GM19035 (cell line): ENCODE results near the gene TMEM163.
"Not testable (repeated sequence)": the region's sequence is repeated elsewhere in the genome, so short reads cannot be mapped to it uniquely, and the experiment has no call there.

Source experiments
- ATAC-seq: cut with Tn5 transposase; IDR thresholded peaks from one replicate; pipeline ENCODE4 v1.9.1; 2021; ENCODE audit not compliant: unreplicated experiment

The TMEM163 gene

GRCh38 chr2:134723742-134724141, 4.9 kb upstream of the TMEM163 start:
- not testable (repeated sequence) for ATAC-seq

- no peak for ATAC-seq
Measured at GRCh38 chr2:134722728-134723127, 3.9 kb upstream of the TMEM163 start.

- ATAC-seq, result no peak
Measured at GRCh38 chr2:134721596-134721995, 2.8 kb upstream of the TMEM163 start.

GRCh38 chr2:134718023-134718816, 580 bp downstream of the TMEM163 start:
- ATAC-seq, result no peak

- ATAC-seq, result no peak
Measured at GRCh38 chr2:134717286-134718022, 1.3 kb downstream of the TMEM163 start.

GRCh38 chr2:134716721-134717243, 2.0 kb downstream of the TMEM163 start:
- no peak for ATAC-seq

GRCh38 chr2:134715932-134716643, 2.7 kb downstream of the TMEM163 start:
- ATAC-seq, result no peak

- no peak for ATAC-seq
Measured at GRCh38 chr2:134714228-134714627, 4.6 kb downstream of the TMEM163 start.

- no peak for ATAC-seq
Measured at GRCh38 chr2:134713606-134714005, 5.2 kb downstream of the TMEM163 start.

GRCh38 chr2:134713176-134713575, 5.6 kb downstream of the TMEM163 start:
- no peak for ATAC-seq

- no peak for ATAC-seq
Measured at GRCh38 chr2:134712736-134713135, 6.1 kb downstream of the TMEM163 start.

GRCh38 chr2:134712299-134712698, 6.5 kb downstream of the TMEM163 start:
- ATAC-seq, result no peak

GRCh38 chr2:134711692-134712091, 7.1 kb downstream of the TMEM163 start:
- no peak for ATAC-seq

- ATAC-seq, result no peak
Measured at GRCh38 chr2:134707330-134707676, 11.5 kb downstream of the TMEM163 start.

GRCh38 chr2:134706587-134707329, 12.0 kb downstream of the TMEM163 start:
- ATAC-seq, result no peak

- no peak for ATAC-seq
Measured at GRCh38 chr2:134705861-134706586, 12.8 kb downstream of the TMEM163 start.

GRCh38 chr2:134704173-134704572, 14.6 kb downstream of the TMEM163 start:
- no peak for ATAC-seq

GRCh38 chr2:134703426-134703825, 15.4 kb downstream of the TMEM163 start:
- no peak for ATAC-seq

- no peak for ATAC-seq
Measured at GRCh38 chr2:134700730-134701129, 18.1 kb downstream of the TMEM163 start.

GRCh38 chr2:134694411-134694810, 24.4 kb downstream of the TMEM163 start:
- ATAC-seq, result no peak
